Vagina (tissue), 2 donors: ENCODE data around the gene BAG1. TPM values are rescaled to one million over a fixed set of nuclear protein-coding genes. Genes with fewer than 3 reads are reported as not detected.

Experiments
- DNase-seq, 2 donors: peaks; one replicate each; pipeline ENCODE4 v3.0.0-alpha.2; 2017; ENCODE audit errors: extremely low spot score in 2 of 2
- H3K27ac ChIP-seq: fragments of 200-600 bp; sonication (generic); one replicate; pipeline ENCODE4 v1.5.1; 2019
- H3K27me3 ChIP-seq: fragments of 200-600 bp; sonication (generic); one replicate; pipeline ENCODE4 v1.5.1; 2019
- H3K36me3 ChIP-seq, 2 donors: fragments of 200-600 bp; sonication (generic); one replicate each; pipeline ENCODE4 v1.5.1; 2017 to 2019
- H3K4me1 ChIP-seq: fragments of 200-600 bp; sonication (generic); one replicate; pipeline ENCODE4 v1.5.1; 2019
- H3K4me3 ChIP-seq, 2 donors: fragments of 200-600 bp; sonication (generic); 1 replicate in 1 of 2; 2 replicates in 1 of 2; pipeline ENCODE4 v1.5.1; 2016 to 2019
- H3K9me3 ChIP-seq: fragments of 200-600 bp; sonication (generic); one replicate; pipeline ENCODE4 v1.5.1; 2019
- POLR2A ChIP-seq, 2 donors: fragments of 450-650 bp; IDR thresholded peaks; one replicate each; pipeline ENCODE4 v1.6.1; 2017; ENCODE audit warnings: antibody characterized with exemption in 2 of 2, mild to moderate bottlenecking in 2 of 2, moderate library complexity in 2 of 2
- POLR2AphosphoS5 ChIP-seq, 2 donors: sonication (generic); formaldehyde crosslinking; IDR thresholded peaks; one replicate each; pipeline ENCODE4 v1.9.0; 2017; ENCODE audit warnings: antibody characterized with exemption in 2 of 2, mild to moderate bottlenecking in 2 of 2, low read depth in 1 of 2; ENCODE audit not compliant: insufficient read depth in 1 of 2
- intact Hi-C: fragments of 100-400 bp; cut with DNase I; formaldehyde crosslinking; loops from one replicate; pipeline ENCODE4 v1.15.1; 2023
- total RNA-seq: library from RNA; depleted of rRNA; stranded (reverse); fragments of >200 nt; gene quantifications from one replicate; pipeline ENCODE4 v1.2.3, GENCODE V29; 2016
- TF ChIP-seq, protein P1 (sequence below), 3 experiments: fragments of 450-650 bp in 2 of 3; fragments of 200-600 bp in 1 of 3; sonication (generic) in 1 of 3; IDR thresholded peaks; one replicate each; pipeline ENCODE4 v1.5.1; 2017 to 2019; ENCODE audit warnings: antibody characterized with exemption in 3 of 3, mild to moderate bottlenecking in 2 of 3, moderate library complexity in 2 of 3

Gene BAG1
- total RNA-seq, 1 donor from 2014 or later = 127 TPM

DNA sequence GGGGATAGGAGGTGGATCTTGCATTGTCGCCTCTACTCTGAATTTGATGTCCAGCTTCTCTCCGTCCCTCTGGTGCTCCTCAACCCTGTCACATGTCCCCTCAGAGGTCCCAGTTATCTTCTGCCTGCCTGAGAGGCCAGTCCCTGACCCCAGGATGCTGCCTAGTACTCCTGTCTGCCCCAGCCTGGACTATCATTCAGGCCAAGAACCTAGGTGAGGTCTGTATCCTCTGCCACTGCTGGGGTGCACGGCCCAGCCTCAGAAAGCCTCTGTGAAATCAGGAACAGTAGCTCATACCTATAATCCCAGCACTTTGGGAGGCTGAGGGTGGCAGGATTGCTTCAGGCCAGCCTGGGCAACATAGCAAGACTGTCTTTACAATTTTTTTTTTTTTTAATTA is 15.9 kb downstream of the BAG1 start:
- Histone ChIP-seq H3K27ac (no peak overlapping the region), H3K4me3 (no peak overlapping the region), H3K9me3 (no peaks in the 10 kb centered on the region), H3K36me3 (peaks cover 0 to 10% of the 10 kb centered on the region in 2 donors), H3K27me3 (no peaks in the 10 kb centered on the region), H3K4me1 (no peaks in the 10 kb centered on the region)
- intact Hi-C loops = no loop called here
- DNase-seq = no peak
- TF ChIP-seq, protein P1, sequence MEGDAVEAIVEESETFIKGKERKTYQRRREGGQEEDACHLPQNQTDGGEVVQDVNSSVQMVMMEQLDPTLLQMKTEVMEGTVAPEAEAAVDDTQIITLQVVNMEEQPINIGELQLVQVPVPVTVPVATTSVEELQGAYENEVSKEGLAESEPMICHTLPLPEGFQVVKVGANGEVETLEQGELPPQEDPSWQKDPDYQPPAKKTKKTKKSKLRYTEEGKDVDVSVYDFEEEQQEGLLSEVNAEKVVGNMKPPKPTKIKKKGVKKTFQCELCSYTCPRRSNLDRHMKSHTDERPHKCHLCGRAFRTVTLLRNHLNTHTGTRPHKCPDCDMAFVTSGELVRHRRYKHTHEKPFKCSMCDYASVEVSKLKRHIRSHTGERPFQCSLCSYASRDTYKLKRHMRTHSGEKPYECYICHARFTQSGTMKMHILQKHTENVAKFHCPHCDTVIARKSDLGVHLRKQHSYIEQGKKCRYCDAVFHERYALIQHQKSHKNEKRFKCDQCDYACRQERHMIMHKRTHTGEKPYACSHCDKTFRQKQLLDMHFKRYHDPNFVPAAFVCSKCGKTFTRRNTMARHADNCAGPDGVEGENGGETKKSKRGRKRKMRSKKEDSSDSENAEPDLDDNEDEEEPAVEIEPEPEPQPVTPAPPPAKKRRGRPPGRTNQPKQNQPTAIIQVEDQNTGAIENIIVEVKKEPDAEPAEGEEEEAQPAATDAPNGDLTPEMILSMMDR (IDR thresholded peaks at IDR 0.05) = no peak

DNA sequence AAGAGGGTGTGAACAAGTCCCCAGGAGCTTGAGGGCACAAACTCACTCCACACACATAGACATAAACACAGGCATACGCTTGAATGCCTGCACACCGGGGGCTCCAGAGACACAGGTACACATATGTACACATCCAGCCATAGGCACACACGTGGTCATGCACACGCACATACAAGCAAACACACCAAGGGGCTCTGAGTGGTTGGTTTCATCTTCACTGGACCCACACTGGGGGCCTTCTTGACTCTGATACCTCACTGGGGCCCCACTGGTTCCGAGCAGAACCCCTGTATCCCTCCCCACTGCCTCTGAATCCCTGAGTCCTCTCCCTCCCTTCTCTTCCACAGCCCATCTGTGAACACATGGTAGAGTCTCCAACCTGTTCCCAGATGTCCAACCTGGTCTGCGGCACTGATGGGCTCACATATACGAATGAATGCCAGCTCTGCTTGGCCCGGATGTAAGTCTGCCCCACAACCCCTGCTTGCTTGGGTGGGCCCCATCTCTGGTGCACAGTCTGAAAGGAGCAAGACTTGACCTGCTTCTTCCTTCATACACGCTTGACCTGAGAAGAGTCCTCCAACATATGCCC is 18.1 kb downstream of the BAG1 start:
- no peak for TF ChIP-seq POLR2AphosphoS5 (IDR thresholded peaks at IDR 0.05; ENCODE audit: insufficient read depth in 1 of 2, low read depth in 1 of 2)
- TF ChIP-seq, protein P1 (IDR thresholded peaks at IDR 0.05) = no peak
- TF ChIP-seq POLR2A (IDR thresholded peaks at IDR 0.05) = no peak
- peak in 1 of 2 donors; percentile 54 for DNase-seq
- Histone ChIP-seq H3K4me3 (no peak overlapping the region), H3K36me3 (no peaks in the 10 kb centered on the region), H3K27ac (no peak overlapping the region), H3K27me3 (no peaks in the 10 kb centered on the region), H3K9me3 (no peaks in the 10 kb centered on the region), H3K4me1 (no peaks in the 10 kb centered on the region)
- intact Hi-C loops = no loop called here

DNA sequence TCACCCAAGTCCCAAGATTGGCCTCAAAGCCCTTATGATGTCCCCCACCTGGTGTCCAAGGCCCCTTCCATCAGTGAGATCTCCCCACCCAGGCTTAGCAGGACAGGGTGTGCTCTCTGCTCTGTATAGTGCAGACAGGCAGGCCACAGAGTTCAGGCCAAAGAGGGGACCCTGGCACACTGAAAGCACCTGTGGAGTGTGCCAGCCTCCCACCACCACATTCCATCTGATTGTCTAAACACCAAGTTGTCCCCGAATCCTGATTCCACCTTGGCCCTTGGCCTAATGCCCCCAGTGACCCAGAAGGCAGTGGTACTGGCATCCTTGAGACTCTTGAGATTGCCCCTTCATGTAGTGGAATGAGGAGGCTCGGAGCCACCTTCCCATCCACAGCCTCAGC is 19.2 kb downstream of the BAG1 start:
- intact Hi-C loops = loop anchor here (2.0 kb wide), 1 partner anchor 63 kb away; no protein-coding TSS in a partner anchor
- Histone ChIP-seq H3K27ac (no peak overlapping the region), H3K4me1 (no peaks in the 10 kb centered on the region), H3K9me3 (no peaks in the 10 kb centered on the region), H3K4me3 (no peak overlapping the region), H3K27me3 (no peaks in the 10 kb centered on the region), H3K36me3 (no peaks in the 10 kb centered on the region)
- TF ChIP-seq POLR2AphosphoS5 (IDR thresholded peaks at IDR 0.05; ENCODE audit: insufficient read depth in 1 of 2, low read depth in 1 of 2) (no peak), POLR2A (IDR thresholded peaks at IDR 0.05) (no peak)
- TF ChIP-seq, protein P1 (IDR thresholded peaks at IDR 0.05) = no peak
- DNase-seq = peak in 1 of 2 donors; percentile 78

DNA sequence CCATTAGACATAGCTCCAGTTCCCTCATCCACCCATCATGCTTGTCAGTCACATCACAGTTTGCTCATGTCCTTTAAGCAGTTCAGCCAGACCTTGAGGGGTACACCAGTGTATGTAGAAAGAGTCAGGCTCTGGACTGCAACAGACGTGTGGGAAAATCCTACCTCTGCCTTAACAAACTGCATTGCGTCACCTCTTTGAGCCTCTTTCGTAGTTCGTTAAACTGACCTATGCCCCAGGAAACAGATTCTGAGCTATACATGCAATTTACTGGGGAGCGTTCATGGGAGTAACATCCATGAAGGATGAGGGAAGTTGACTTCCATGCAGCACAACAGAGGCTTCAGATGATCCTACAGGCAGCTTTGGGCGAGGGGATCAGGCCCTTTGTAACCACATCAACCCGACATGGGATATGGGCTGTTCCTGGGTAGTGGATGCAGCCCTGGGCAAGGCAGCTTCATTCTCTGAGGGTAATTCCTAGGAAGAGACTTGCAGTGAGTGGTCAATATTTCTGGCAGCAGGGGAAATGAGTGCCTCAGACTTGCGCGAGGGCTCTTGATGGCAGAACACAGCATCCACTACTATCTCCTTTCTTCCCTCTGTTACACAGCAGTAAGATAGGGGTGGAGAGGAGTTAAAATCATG is 20.2 kb downstream of the BAG1 start:
- H3K4me3 ChIP-seq = no peak overlapping the region
- peak in 1 of 2 donors; percentile 32 for DNase-seq
- no peaks in the 10 kb centered on the region for H3K36me3 ChIP-seq
- H3K9me3 ChIP-seq = no peaks in the 10 kb centered on the region
- intact Hi-C loops = loop anchor here (2.0 kb wide), 1 partner anchor 65 kb away; no protein-coding TSS in a partner anchor
- no peak overlapping the region for H3K27ac ChIP-seq
- H3K4me1 ChIP-seq = no peaks in the 10 kb centered on the region
- H3K27me3 ChIP-seq = no peaks in the 10 kb centered on the region
- TF ChIP-seq POLR2AphosphoS5 (IDR thresholded peaks at IDR 0.05; ENCODE audit: insufficient read depth in 1 of 2, low read depth in 1 of 2) = no peak

DNA sequence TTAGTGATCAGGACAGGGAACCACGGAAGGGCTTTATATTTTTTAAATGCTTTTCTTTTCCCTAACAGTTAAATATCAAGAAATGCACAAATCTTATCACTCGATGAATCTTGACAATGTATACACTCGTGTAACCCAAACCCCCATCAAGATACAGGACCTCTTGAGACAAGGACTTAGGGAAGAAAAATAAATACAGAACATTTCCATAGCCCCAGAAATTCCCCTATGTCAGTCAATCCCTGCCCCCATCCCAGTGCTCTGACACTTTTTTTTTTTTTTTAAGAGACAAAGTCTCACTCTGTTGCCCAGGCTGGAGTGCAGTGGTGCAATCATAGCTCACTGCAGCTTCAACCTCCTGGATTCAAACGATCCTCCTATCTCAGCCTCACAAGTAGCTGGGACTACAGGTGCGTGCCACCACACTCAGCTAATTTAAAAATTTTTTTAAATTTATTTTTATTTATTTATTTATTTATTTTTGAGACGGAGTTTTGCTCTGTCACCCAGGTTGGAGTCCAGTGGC is 21.8 kb downstream of the BAG1 start:
- Histone ChIP-seq H3K27me3 (no peaks in the 10 kb centered on the region), H3K4me1 (no peaks in the 10 kb centered on the region), H3K36me3 (no peaks in the 10 kb centered on the region), H3K9me3 (no peaks in the 10 kb centered on the region), H3K4me3 (no peak overlapping the region), H3K27ac (no peak overlapping the region)
- intact Hi-C loops = no loop called here
- DNase-seq = no peak
- TF ChIP-seq POLR2A (IDR thresholded peaks at IDR 0.05) = no peak
- no peak for TF ChIP-seq POLR2AphosphoS5 (IDR thresholded peaks at IDR 0.05; ENCODE audit: insufficient read depth in 1 of 2, low read depth in 1 of 2)
- TF ChIP-seq, protein P1 (IDR thresholded peaks at IDR 0.05) = no peak
